ENCODE results near the gene PACRG. TPM values are rescaled to one million over a fixed set of nuclear protein-coding genes. Genes with fewer than 3 reads are reported as not detected.

The PACRG gene
- total RNA-seq, 6 donors from 2014 or later: 0.52 to 15.3 (median 3.1) TPM

- no peak overlapping the region for H3K27ac ChIP-seq
- no peaks in the 10 kb centered on the region for H3K36me3 ChIP-seq
- no peaks in the 10 kb centered on the region for H3K4me1 ChIP-seq
- no peaks in the 10 kb centered on the region for H3K9me3 ChIP-seq
- ATAC-seq (ENCODE audit: low FRiP score in 2 of 2) (no peak), DNase-seq (no peak)
- 83 to 92% methylated on average over 9 of the region's 9 CpGs for WGBS, 2 donors
- H3K27me3 ChIP-seq: no peaks in the 10 kb centered on the region
- no peak overlapping the region for H3K4me3 ChIP-seq
- no peak for TF ChIP-seq POLR2AphosphoS5 (IDR thresholded peaks at IDR 0.05)
- TF ChIP-seq, protein P1, sequence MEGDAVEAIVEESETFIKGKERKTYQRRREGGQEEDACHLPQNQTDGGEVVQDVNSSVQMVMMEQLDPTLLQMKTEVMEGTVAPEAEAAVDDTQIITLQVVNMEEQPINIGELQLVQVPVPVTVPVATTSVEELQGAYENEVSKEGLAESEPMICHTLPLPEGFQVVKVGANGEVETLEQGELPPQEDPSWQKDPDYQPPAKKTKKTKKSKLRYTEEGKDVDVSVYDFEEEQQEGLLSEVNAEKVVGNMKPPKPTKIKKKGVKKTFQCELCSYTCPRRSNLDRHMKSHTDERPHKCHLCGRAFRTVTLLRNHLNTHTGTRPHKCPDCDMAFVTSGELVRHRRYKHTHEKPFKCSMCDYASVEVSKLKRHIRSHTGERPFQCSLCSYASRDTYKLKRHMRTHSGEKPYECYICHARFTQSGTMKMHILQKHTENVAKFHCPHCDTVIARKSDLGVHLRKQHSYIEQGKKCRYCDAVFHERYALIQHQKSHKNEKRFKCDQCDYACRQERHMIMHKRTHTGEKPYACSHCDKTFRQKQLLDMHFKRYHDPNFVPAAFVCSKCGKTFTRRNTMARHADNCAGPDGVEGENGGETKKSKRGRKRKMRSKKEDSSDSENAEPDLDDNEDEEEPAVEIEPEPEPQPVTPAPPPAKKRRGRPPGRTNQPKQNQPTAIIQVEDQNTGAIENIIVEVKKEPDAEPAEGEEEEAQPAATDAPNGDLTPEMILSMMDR (IDR thresholded peaks at IDR 0.05): no peak
- TF ChIP-seq POLR2A (IDR thresholded peaks at IDR 0.05): no peak
- no peak for TF ChIP-seq EP300 (IDR thresholded peaks at IDR 0.05)
Measured at GRCh38 chr6:163302747-163303146, 575.0 kb downstream of the PACRG start.

GRCh38 chr6:163306000-163306399 lies 578.2 kb downstream of the PACRG start:
- Histone ChIP-seq H3K27me3 (no peaks in the 10 kb centered on the region), H3K4me3 (no peak overlapping the region), H3K4me1 (no peaks in the 10 kb centered on the region), H3K9me3 (no peaks in the 10 kb centered on the region), H3K27ac (no peak overlapping the region), H3K36me3 (no peaks in the 10 kb centered on the region)
- no peak for ATAC-seq (ENCODE audit: low FRiP score in 2 of 2)
- no peak for TF ChIP-seq POLR2AphosphoS5 (IDR thresholded peaks at IDR 0.05)
- TF ChIP-seq EP300 (IDR thresholded peaks at IDR 0.05): no peak
- TF ChIP-seq, protein P1 (IDR thresholded peaks at IDR 0.05): no peak
- no peak for TF ChIP-seq POLR2A (IDR thresholded peaks at IDR 0.05)
- no peak for DNase-seq
- 83 to 87% methylated on average over 2 of the region's 2 CpGs for WGBS, 2 donors

- no peaks in the 10 kb centered on the region for H3K9me3 ChIP-seq
- H3K36me3 ChIP-seq: no peaks in the 10 kb centered on the region
- no peaks in the 10 kb centered on the region for H3K4me1 ChIP-seq
- no peak for TF ChIP-seq POLR2A (IDR thresholded peaks at IDR 0.05)
- TF ChIP-seq, protein P1 (IDR thresholded peaks at IDR 0.05): no peak
- no peak for TF ChIP-seq POLR2AphosphoS5 (IDR thresholded peaks at IDR 0.05)
- no peak for TF ChIP-seq EP300 (IDR thresholded peaks at IDR 0.05)
- no peak for DNase-seq
- H3K4me3 ChIP-seq: no peak overlapping the region
- 95 to 96% methylated on average over 20 to 22 of the region's 22 CpGs for WGBS, 2 donors
- no peak for ATAC-seq (ENCODE audit: low FRiP score in 2 of 2)
- H3K27ac ChIP-seq: no peak overlapping the region
- H3K27me3 ChIP-seq: no peaks in the 10 kb centered on the region
Measured at GRCh38 chr6:163308629-163309440, 581.1 kb downstream of the PACRG start.

DNA sequence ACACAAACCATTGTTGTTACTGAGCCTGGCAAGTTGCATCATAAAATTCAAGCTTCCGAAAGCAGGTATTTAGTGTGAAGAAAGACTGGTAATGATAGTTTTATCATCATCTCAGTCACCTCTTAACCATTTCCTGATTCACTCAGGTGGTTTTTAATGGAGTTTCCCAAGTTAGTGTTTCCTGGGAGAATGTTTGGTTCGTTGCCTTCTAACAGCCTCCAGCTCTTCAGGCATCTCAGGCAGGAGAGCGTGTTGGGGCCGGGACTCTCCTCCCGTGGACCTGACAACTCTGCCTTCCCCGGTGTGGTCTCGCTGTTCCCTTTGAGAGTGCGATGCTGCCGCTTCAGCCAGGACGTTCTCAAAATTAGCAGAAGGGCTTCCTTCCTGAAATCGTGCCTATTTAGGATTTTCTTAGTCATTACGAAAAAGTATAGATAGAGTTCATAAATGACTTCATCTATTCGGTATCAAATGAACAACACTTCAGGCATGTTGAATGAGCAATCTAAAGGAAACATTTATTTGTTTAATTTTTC lies 581.8 kb downstream of the PACRG start:
- H3K9me3 ChIP-seq: no peaks in the 10 kb centered on the region
- DNase-seq (no peak), ATAC-seq (ENCODE audit: low FRiP score in 2 of 2) (peak in 1 of 2 donors; percentile 38)
- 35 to 61% methylated on average over 13 of the region's 13 CpGs for WGBS, 2 donors
- H3K4me1 ChIP-seq: no peaks in the 10 kb centered on the region
- TF ChIP-seq, protein P1 (IDR thresholded peaks at IDR 0.05): no peak
- TF ChIP-seq POLR2AphosphoS5 (IDR thresholded peaks at IDR 0.05): no peak
- no peak for TF ChIP-seq POLR2A (IDR thresholded peaks at IDR 0.05)
- no peak for TF ChIP-seq EP300 (IDR thresholded peaks at IDR 0.05)
- H3K4me3 ChIP-seq: no peak overlapping the region
- H3K36me3 ChIP-seq: no peaks in the 10 kb centered on the region
- H3K27ac ChIP-seq: no peak overlapping the region
- H3K27me3 ChIP-seq: no peaks in the 10 kb centered on the region

Measured in upper lobe of left lung (tissue), 6 donors.